Measurements from ENCODE around the gene PPP1R14D.
A peak's percentile ranks its signal among the peaks of the same experiment; 100 is the strongest.

PPP1R14D gene

DNA sequence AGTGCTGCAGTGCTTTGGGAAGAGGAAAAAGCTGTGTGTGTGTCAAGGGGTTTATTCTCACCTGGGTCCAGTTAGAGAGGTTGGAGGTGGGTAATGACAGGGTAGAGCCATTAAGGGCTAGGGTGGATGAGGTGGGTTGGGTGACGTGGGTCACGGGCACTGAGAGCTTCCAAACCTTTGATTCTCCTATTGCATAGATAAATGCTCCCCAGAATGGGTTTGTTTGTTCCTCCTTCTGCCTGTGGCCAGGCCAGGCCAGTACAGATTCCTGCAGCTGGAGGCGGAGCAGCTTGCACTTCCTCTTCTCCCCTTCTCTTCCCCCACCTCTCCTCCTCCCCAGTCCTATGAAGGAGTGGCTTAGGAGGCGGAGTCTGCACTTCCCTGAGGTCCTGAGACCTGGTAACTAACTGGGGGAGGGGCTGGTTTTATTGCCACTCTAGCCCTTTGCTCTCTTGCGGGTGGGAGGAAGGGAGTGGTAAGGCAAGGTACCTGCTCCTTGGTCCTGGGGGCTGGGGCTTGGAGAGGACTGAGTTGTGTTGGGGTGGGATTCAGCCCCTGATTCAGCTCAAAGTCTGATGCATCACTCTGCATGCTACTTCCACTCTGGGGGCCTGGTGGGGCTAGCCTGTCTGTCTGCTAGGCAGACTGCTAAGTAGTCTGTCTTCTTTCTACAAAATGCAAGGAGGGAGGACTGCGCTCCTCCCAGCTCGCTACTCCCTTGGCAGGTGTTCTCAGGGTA, 18.9 kb upstream of the PPP1R14D start:
- no peak for TF ChIP-seq RAD21 (IDR thresholded peaks at IDR 0.05; ENCODE audit: low read depth)
- TF ChIP-seq TEAD4 (IDR thresholded peaks at IDR 0.05) = no peak
- no peak for TF ChIP-seq YY1 (IDR thresholded peaks at IDR 0.05; ENCODE audit: low read depth)
- no peak for TF ChIP-seq CREB1 (IDR thresholded peaks at IDR 0.05; ENCODE audit: low read depth)
- no peak for TF ChIP-seq TCF12 (IDR thresholded peaks at IDR 0.05; ENCODE audit: low read depth)
- TF ChIP-seq CEBPB (IDR thresholded peaks at IDR 0.05) = no peak
- no peak for TF ChIP-seq FOXM1 (IDR thresholded peaks at IDR 0.05; ENCODE audit: borderline replicate concordance, low read depth)
- no peak for TF ChIP-seq EGR1 (IDR thresholded peaks at IDR 0.05)
- TF ChIP-seq NFIC (IDR thresholded peaks at IDR 0.05) = no peak
- TF ChIP-seq ZBTB7A (IDR thresholded peaks at IDR 0.05; ENCODE audit: low read depth) = no peak
- TF ChIP-seq TAF1 (IDR thresholded peaks at IDR 0.05; ENCODE audit: low read depth) = no peak
- TF ChIP-seq EP300 (IDR thresholded peaks at IDR 0.05; ENCODE audit: borderline replicate concordance) = no peak
- TF ChIP-seq, protein P1, sequence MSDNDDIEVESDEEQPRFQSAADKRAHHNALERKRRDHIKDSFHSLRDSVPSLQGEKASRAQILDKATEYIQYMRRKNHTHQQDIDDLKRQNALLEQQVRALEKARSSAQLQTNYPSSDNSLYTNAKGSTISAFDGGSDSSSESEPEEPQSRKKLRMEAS (IDR thresholded peaks at IDR 0.05) = no peak

DNA sequence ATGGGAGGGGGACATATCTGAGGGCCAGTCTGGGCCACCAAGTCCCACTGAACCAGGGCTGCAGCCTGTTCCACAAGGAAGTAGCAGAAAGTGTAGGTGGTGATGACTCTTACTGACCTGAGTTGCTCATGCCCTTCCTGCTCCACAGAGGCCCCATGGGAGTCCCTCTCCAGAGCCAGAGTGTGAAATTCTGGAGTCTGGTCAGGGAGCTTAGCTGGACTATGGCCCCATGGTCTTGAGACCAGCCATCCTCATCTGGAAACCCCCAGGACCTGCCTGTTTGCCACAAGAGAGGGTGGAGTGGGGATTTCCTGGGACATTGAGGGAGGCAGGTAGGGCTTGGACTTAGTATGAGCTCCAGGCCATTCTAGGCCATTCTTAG, 18.3 kb upstream of the PPP1R14D start:
- TF ChIP-seq, protein P1 (IDR thresholded peaks at IDR 0.05) = no peak
- no peak for TF ChIP-seq EGR1 (IDR thresholded peaks at IDR 0.05)
- no peak for TF ChIP-seq ZBTB7A (IDR thresholded peaks at IDR 0.05; ENCODE audit: low read depth)
- no peak for TF ChIP-seq CREB1 (IDR thresholded peaks at IDR 0.05; ENCODE audit: low read depth)
- TF ChIP-seq TEAD4 (IDR thresholded peaks at IDR 0.05) = no peak
- TF ChIP-seq, protein P2, sequence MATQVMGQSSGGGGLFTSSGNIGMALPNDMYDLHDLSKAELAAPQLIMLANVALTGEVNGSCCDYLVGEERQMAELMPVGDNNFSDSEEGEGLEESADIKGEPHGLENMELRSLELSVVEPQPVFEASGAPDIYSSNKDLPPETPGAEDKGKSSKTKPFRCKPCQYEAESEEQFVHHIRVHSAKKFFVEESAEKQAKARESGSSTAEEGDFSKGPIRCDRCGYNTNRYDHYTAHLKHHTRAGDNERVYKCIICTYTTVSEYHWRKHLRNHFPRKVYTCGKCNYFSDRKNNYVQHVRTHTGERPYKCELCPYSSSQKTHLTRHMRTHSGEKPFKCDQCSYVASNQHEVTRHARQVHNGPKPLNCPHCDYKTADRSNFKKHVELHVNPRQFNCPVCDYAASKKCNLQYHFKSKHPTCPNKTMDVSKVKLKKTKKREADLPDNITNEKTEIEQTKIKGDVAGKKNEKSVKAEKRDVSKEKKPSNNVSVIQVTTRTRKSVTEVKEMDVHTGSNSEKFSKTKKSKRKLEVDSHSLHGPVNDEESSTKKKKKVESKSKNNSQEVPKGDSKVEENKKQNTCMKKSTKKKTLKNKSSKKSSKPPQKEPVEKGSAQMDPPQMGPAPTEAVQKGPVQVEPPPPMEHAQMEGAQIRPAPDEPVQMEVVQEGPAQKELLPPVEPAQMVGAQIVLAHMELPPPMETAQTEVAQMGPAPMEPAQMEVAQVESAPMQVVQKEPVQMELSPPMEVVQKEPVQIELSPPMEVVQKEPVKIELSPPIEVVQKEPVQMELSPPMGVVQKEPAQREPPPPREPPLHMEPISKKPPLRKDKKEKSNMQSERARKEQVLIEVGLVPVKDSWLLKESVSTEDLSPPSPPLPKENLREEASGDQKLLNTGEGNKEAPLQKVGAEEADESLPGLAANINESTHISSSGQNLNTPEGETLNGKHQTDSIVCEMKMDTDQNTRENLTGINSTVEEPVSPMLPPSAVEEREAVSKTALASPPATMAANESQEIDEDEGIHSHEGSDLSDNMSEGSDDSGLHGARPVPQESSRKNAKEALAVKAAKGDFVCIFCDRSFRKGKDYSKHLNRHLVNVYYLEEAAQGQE (IDR thresholded peaks at IDR 0.05; ENCODE audit: low read depth) = no peak
- TF ChIP-seq, protein P3, sequence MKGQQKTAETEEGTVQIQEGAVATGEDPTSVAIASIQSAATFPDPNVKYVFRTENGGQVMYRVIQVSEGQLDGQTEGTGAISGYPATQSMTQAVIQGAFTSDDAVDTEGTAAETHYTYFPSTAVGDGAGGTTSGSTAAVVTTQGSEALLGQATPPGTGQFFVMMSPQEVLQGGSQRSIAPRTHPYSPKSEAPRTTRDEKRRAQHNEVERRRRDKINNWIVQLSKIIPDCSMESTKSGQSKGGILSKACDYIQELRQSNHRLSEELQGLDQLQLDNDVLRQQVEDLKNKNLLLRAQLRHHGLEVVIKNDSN (IDR thresholded peaks at IDR 0.05) = no peak
- no peak for TF ChIP-seq YY1 (IDR thresholded peaks at IDR 0.05; ENCODE audit: low read depth)
- TF ChIP-seq TAF1 (IDR thresholded peaks at IDR 0.05; ENCODE audit: low read depth) = no peak

DNA sequence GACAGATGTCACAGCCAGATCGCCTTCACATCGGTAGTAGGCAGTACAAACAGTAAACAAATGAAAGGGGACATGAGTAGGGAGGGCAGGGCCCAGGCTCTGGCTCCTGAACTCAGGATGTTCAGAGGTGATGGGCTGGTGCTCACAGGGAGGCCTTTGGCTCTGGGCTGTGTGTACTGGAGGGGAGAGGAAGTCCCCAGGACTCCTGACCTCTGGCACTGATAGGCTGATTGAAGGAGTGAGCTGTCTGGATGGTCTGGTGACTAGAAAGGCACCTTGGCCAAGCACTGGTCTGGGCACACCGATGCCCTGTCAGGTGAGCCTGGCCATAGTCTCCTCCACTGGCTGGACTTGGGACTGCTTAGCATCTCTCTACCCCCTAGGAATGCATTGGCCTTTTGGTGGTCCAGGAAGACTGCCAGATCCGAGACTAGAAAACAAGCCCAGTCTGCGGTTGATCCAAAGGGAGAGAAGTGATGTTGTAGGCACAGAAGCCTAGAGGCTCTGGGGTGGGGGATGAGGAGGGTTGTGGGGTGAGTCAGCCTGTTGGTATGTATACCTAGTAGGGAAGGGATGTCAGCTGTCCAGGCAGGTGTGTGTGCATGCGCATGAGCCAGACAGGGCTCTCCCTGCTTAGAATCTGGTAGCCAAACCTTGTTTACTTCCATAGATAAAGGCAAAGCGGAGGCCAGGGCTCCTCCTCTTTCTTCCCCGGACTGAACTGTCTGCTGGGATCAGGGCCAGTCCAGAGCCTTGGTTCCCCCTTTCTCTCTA, 17.2 kb upstream of the PPP1R14D start:
- TF ChIP-seq RAD21 (IDR thresholded peaks at IDR 0.05; ENCODE audit: low read depth) (no peak; the same call in 1 of the 2 replicates), EGR1 (IDR thresholded peaks at IDR 0.05) (no peak), ZBTB7A (IDR thresholded peaks at IDR 0.05; ENCODE audit: low read depth) (no peak), CREB1 (IDR thresholded peaks at IDR 0.05; ENCODE audit: low read depth) (no peak), TEAD4 (IDR thresholded peaks at IDR 0.05) (peak; percentile 84), TAF1 (IDR thresholded peaks at IDR 0.05; ENCODE audit: low read depth) (no peak), NFIC (IDR thresholded peaks at IDR 0.05) (no peak), FOXM1 (IDR thresholded peaks at IDR 0.05; ENCODE audit: borderline replicate concordance, low read depth) (no peak), EP300 (IDR thresholded peaks at IDR 0.05; ENCODE audit: borderline replicate concordance) (peak; percentile 11; the same call in 1 of the 2 replicates), CEBPB (IDR thresholded peaks at IDR 0.05) (no peak), TCF12 (IDR thresholded peaks at IDR 0.05; ENCODE audit: low read depth) (peak; percentile 77)
- TF ChIP-seq, protein P1 (IDR thresholded peaks at IDR 0.05) = peak; percentile 51; the same call in 1 of the 2 replicates
- TF ChIP-seq, protein P2 (IDR thresholded peaks at IDR 0.05; ENCODE audit: low read depth) = no peak
- TF ChIP-seq, protein P3 (IDR thresholded peaks at IDR 0.05) = 0 out of 2 replicates have a peak, but pooled peaks have one; percentile 18

DNA sequence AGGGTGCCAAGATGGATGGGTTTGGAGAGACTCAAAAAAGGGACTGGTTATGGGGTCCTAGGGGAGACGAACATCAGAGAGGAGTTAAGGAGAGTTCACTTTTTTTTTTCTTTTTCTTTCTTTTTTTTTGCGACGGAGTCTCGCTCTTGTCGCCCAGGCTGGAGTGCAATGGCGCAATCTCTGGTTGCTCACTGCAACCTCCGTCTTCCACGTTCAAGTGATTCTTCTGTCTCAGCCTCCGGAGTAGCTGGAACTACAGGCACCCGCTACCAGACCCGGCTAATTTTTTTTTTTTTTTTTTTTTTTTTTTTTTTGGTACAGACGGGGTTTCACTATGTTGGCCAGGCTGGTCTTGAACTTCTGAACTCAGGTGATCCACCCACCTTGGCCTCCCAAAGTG, 16.5 kb upstream of the PPP1R14D start:
- TF ChIP-seq CEBPB (IDR thresholded peaks at IDR 0.05) (peak; percentile 37; the same call in 1 of the 2 replicates), TAF1 (IDR thresholded peaks at IDR 0.05; ENCODE audit: low read depth) (no peak)

DNA sequence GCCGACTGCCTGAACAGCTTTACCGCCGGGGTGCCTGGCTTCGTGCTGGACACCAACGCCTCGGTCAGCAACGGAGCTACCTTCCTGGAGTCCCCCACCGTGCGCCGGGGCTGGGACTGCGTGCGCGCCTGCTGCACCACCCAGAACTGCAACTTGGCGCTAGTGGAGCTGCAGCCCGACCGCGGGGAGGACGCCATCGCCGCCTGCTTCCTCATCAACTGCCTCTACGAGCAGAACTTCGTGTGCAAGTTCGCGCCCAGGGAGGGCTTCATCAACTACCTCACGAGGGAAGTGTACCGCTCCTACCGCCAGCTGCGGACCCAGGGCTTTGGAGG, 16.2 kb upstream of the PPP1R14D start:
- TF ChIP-seq, protein P1 (IDR thresholded peaks at IDR 0.05) = 0 out of 2 replicates have a peak, but pooled peaks have one; percentile 12
- no peak for TF ChIP-seq FOXM1 (IDR thresholded peaks at IDR 0.05; ENCODE audit: borderline replicate concordance, low read depth)

Data from Ishikawa (cell line).